Raji (cell line): ENCODE data around the gene SHKBP1.

Experiments
- POLR2A ChIP-seq: IDR thresholded peaks from 2 replicates; pipeline ENCODE4 v1.6.1; 2011; ENCODE audit warnings: low read depth, low read length, control low read depth; ENCODE audit not compliant: insufficient read depth

SHKBP1 gene

GRCh38 chr19:40603389-40604170 lies 26.9 kb downstream of the SHKBP1 start:
- TF ChIP-seq POLR2A = no peak

- peak; percentile 24; the same call in 1 of the 2 replicates for TF ChIP-seq POLR2A
Measured at GRCh38 chr19:40604171-40604646, 27.5 kb downstream of the SHKBP1 start.

- TF ChIP-seq POLR2A = no peak
Measured at GRCh38 chr19:40604647-40605215, 28.1 kb downstream of the SHKBP1 start.

GRCh38 chr19:40605216-40605971 lies 28.7 kb downstream of the SHKBP1 start:
- peak; percentile 73 for TF ChIP-seq POLR2A

GRCh38 chr19:40607311-40608239 lies 30.9 kb downstream of the SHKBP1 start:
- TF ChIP-seq POLR2A = 0 out of 2 replicates have a peak, but pooled peaks have one; percentile 8

- no peak for TF ChIP-seq POLR2A
Measured at GRCh38 chr19:40608240-40608621, 31.6 kb downstream of the SHKBP1 start.

GRCh38 chr19:40608957-40609356 lies 32.3 kb downstream of the SHKBP1 start:
- TF ChIP-seq POLR2A = no peak

GRCh38 chr19:40609561-40610395 lies 33.1 kb downstream of the SHKBP1 start:
- peak; percentile 76 for TF ChIP-seq POLR2A

- no peak for TF ChIP-seq POLR2A
Measured at GRCh38 chr19:40610396-40611064, 33.9 kb downstream of the SHKBP1 start.

- TF ChIP-seq POLR2A = no peak
Measured at GRCh38 chr19:40611096-40611495, 34.4 kb downstream of the SHKBP1 start.

GRCh38 chr19:40611900-40612698 lies 35.4 kb downstream of the SHKBP1 start:
- no peak; the same call in 1 of the 2 replicates for TF ChIP-seq POLR2A
